Activated naive CD8-positive, alpha-beta T cell treated with anti-CD3 and anti-CD28 coated beads for 36 hours (primary cell): ENCODE measurements around the gene SLC5A9. TPM values are rescaled to one million over a fixed set of nuclear protein-coding genes. Genes with fewer than 3 reads are reported as not detected.

Source experiments
- DNase-seq: peaks from one replicate; pipeline ENCODE4 v3.0.0; 2021
- H3K27ac Mint-ChIP-seq: one replicate; pipeline ENCODE4 v1.8.0; 2022; ENCODE audit warnings: mild to moderate bottlenecking, moderate library complexity, mixed read lengths
- H3K27me3 Mint-ChIP-seq: one replicate; pipeline ENCODE4 v1.8.0; 2022; ENCODE audit warnings: mild to moderate bottlenecking, mixed read lengths
- H3K36me3 Mint-ChIP-seq: one replicate; pipeline ENCODE4 v1.8.0; 2021; ENCODE audit warnings: mild to moderate bottlenecking, mixed read lengths
- H3K4me1 Mint-ChIP-seq: one replicate; pipeline ENCODE4 v1.8.0; 2021; ENCODE audit warnings: mixed read lengths
- H3K4me3 Mint-ChIP-seq: one replicate; pipeline ENCODE4 v1.8.0; 2022; ENCODE audit warnings: mild to moderate bottlenecking, moderate library complexity, mixed read lengths
- H3K9me3 Mint-ChIP-seq: one replicate; pipeline ENCODE4 v1.8.0; 2022; ENCODE audit warnings: mixed read lengths
- total RNA-seq, 2 experiments: library from RNA; stranded (reverse); gene quantifications; one replicate each; pipeline ENCODE4 v1.2.3, GENCODE V29; 2021

The SLC5A9 gene
- not detected for total RNA-seq

DNA sequence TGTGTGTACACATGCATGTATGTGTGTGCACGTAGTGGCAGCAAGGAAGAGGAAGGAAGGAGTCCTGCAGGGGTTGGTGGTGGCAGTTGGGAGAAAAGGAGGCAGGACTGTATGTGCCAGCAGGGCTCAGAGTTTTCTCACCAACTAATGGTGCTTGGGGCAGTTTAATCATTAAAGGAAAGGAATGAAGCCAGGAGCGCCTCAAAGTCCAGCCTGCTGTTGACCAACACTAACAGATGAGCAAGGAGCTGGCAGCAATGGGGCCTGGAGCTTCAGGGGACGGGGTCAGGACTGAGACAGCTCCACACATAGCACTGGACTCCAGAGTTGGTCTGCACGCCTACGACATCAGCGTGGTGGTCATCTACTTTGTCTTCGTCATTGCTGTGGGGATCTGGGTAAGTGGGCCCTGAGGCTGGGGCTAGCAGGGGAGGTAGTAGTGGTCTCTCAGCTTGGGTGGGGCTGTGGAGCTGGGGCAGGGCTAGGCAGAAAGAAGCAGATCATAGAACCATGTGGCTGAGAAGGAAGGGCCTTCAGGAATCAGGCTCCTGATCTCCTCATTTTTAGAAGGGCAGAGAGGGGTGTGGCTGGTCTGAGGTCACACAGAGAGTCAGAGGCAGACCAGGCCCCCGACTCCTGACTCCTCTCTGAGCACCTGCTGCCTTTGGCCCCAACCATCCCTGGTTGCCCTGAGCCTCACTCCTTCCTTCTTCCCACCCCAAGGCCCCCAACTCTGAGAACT is at the start of gene SLC5A9:
Gene SLC5A9 (plus strand): TSS at position 216 of the 742 bp plus-strand sequence. CDS start 21 bp downstream, at position 237.
- no peaks in the 10 kb centered on the region for H3K9me3 Mint-ChIP-seq
- H3K27me3 Mint-ChIP-seq = no peaks in the 10 kb centered on the region
- no peaks in the 10 kb centered on the region for H3K4me1 Mint-ChIP-seq
- H3K36me3 Mint-ChIP-seq = no peaks in the 10 kb centered on the region
- no peak for DNase-seq
- H3K27ac Mint-ChIP-seq = no peak within 1 kb of the TSS
- no peak within 1 kb of the TSS for H3K4me3 Mint-ChIP-seq

DNA sequence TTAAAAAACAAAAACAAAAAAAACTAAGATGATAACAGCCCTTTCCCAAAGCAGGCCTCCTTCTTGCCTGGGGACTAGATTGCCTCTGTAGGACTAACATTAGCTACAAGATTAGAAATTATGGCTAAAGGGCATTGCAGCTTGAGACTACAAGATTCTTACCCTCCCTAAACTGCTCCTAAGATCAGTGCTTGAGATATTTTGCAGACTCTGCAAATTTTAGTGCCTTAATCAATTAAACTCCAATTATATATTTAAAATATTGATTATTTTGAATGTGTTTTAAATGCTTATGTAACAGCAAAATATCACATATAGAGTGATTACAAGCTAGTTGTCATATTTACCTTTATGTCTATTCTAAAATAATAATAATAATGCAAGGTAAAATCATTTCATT is 47.4 kb upstream of the SLC5A9 start:
- no peaks in the 10 kb centered on the region for H3K4me1 Mint-ChIP-seq

DNA sequence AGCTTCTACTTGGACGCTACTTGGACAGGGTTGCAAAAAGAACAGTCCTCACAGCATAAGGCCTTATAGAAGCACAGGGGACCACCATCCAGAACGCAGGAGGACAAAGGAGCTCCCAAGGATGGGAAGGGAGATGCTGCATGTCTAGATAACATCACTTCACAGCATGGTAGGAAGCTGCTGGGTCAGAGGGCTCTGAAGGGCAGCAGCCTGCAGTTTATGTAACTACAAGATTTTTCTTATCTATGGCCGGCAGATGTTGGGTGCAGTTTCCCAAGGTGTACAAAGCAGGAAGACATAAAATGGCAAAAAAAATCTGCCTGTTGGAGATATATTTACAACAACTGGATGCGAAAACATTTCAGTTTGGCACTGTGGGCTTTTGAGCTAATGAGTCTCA is 45.3 kb upstream of the SLC5A9 start:
- no peak for DNase-seq
- peaks cover 32% of the 10 kb centered on the region for H3K27me3 Mint-ChIP-seq
- H3K27ac Mint-ChIP-seq = no peak overlapping the region
- H3K9me3 Mint-ChIP-seq = no peaks in the 10 kb centered on the region
- H3K4me3 Mint-ChIP-seq = no peak overlapping the region
- H3K4me1 Mint-ChIP-seq = no peaks in the 10 kb centered on the region
- H3K36me3 Mint-ChIP-seq = no peaks in the 10 kb centered on the region

More for the DNA sequence above, 47.4 kb upstream of the SLC5A9 start:
- peaks cover 33% of the 10 kb centered on the region for H3K27me3 Mint-ChIP-seq
- DNase-seq = no peak
- no peak overlapping the region for H3K4me3 Mint-ChIP-seq
- H3K27ac Mint-ChIP-seq = no peak overlapping the region
- H3K36me3 Mint-ChIP-seq = no peaks in the 10 kb centered on the region
- peaks cover 8% of the 10 kb centered on the region for H3K9me3 Mint-ChIP-seq

DNA sequence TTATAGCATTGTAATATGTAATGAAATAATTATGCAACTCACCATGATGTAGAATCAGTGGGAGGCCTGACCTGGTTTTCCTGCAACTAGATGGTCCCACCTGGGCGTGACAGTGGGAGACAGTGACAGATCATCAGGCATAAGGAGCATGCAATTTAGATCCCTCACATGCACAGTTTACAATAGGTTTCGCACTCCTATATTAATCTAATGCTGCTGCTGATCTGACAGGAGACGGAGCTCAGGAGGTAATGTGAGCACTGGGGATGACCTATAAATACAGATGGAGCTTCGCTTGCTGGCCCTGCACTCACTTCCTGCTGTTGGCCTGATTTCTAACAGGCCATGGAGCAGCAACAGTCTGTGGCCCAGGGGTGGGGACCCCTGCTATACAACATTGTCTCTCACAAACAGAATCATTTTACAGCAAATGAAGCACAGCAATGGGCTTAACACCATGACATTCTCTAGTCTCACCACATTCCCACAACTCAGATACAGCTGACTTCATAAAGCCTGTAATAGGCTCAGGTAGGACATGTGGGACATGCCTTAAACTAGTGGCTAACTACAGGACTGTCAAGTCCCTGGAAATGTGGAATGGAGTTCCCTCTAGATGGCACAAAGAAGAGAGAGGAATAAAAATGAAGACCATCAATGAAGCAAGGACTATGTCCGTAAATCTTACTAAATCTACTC is 40.7 kb upstream of the SLC5A9 start:
- Mint-ChIP-seq H3K4me1 (no peaks in the 10 kb centered on the region), H3K27me3 (peaks cover 27% of the 10 kb centered on the region)

DNA sequence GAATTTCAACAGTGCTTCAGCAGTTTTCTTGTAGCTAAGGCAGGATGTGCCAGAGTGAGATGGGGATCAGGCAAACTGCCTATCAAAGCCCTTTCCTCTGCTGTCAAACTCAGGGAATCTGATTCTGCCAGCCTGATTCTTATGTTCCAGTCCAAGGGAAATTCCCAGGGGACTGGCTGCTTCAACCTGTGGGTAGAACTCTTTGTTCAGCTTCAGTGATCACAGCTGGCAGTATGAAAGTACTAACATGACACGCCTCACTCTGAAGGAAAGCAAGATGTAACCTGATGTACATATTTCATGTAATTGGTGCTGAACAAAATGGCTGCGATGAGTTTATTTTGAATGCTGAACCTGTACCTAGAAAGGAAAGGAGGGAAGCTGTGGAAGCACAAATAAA is 40.1 kb upstream of the SLC5A9 start:
- H3K27ac Mint-ChIP-seq = no peak overlapping the region
- no peak overlapping the region for H3K4me3 Mint-ChIP-seq
- DNase-seq = no peak
- H3K9me3 Mint-ChIP-seq = peaks cover 2% of the 10 kb centered on the region
- H3K36me3 Mint-ChIP-seq = peaks cover 2% of the 10 kb centered on the region
- H3K4me1 Mint-ChIP-seq = no peaks in the 10 kb centered on the region
- peaks cover 24% of the 10 kb centered on the region for H3K27me3 Mint-ChIP-seq

More for the DNA sequence above, 40.7 kb upstream of the SLC5A9 start:
- Mint-ChIP-seq H3K27ac (no peak overlapping the region), H3K9me3 (no peaks in the 10 kb centered on the region), H3K36me3 (no peaks in the 10 kb centered on the region), H3K4me3 (no peak overlapping the region)
- DNase-seq = no peak

DNA sequence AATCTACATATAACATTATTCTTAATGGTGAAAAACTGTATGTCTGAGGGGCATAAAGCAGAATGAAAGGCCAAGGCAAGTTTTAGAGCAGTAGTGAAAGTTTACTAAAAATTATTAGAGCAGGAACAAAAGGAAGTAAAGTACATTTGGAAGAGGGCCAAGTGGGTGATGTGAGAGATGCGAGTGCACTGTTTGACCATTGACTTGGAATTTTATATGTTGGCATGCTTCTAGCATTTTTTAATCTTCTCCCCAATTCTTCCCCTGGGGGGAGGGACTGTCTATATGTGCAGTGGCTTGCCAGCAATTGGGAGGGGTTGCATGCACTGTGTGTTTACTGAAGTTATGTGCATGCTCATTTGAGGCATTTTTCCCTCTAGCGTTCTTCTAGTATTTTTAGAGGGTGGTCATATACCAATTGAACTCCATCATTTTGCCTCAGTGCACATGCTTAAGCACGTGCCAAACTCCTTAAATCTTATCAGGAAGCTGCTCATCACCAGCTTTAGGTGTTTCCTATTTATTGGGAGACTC is 36.1 kb upstream of the SLC5A9 start:
- H3K27ac Mint-ChIP-seq = no peak overlapping the region

DNA sequence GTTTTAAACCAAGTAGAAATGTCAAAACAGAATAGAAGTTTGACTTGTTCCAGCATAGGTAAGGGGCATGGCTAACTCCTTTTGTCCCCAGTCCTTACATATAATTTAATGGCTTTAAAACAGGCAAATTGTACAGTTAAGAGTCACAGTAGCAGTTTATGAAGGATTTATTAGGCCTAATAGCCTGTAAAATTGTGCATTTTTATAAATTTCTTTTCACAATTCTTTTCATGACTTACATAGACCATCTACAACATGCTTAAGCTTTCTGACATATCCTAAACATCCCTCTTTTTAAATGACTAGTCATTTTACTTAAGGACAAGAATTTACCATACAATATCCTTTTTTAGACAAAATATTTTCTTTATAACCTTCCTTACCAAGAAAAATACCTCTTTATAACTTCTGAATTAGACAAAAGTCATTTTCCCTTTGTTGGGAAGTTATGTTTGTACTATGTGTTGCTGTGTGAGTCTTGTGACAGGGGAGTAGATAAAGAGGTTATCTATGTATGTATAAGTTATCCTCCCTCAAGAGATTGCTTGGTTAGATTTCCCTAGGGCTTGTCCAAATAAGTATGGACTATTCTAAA is 34.5 kb upstream of the SLC5A9 start:
- no peak for DNase-seq
- no peak overlapping the region for H3K27ac Mint-ChIP-seq
- H3K9me3 Mint-ChIP-seq = peaks cover 13% of the 10 kb centered on the region
- H3K4me3 Mint-ChIP-seq = no peak overlapping the region
- no peaks in the 10 kb centered on the region for H3K4me1 Mint-ChIP-seq
- H3K36me3 Mint-ChIP-seq = peaks cover 4% of the 10 kb centered on the region
- H3K27me3 Mint-ChIP-seq = peaks cover 3% of the 10 kb centered on the region

More for the DNA sequence above, 36.1 kb upstream of the SLC5A9 start:
- no peaks in the 10 kb centered on the region for H3K4me1 Mint-ChIP-seq
- DNase-seq = no peak
- peaks cover 4% of the 10 kb centered on the region for H3K36me3 Mint-ChIP-seq
- H3K4me3 Mint-ChIP-seq = no peak overlapping the region
- peaks cover 11% of the 10 kb centered on the region for H3K27me3 Mint-ChIP-seq
- H3K9me3 Mint-ChIP-seq = peaks cover 13% of the 10 kb centered on the region

DNA sequence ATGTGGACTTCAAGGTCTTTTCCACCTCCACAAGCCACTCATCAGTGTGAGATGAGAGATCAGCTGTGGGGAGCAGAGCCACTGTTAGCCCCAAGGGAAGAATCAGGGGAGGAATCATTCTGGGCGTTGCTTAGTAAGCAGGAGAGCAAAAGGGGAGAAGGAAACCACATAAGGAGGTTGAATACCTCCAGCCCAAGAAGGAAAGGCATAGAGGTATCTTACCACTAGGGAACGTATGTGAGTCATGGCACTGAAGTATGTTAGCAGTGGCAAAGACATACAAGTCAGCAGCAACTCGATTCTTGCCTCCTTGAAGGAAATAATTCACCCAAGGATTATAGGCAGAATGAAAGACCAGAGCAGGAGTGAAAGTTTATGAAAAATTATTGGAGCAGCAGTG is 31.6 kb upstream of the SLC5A9 start:
- Mint-ChIP-seq H3K4me1 (no peaks in the 10 kb centered on the region), H3K9me3 (peaks cover 13% of the 10 kb centered on the region), H3K27ac (no peak overlapping the region), H3K27me3 (peaks cover 11% of the 10 kb centered on the region), H3K4me3 (no peak overlapping the region), H3K36me3 (peaks cover 4% of the 10 kb centered on the region)
- no peak for DNase-seq

DNA sequence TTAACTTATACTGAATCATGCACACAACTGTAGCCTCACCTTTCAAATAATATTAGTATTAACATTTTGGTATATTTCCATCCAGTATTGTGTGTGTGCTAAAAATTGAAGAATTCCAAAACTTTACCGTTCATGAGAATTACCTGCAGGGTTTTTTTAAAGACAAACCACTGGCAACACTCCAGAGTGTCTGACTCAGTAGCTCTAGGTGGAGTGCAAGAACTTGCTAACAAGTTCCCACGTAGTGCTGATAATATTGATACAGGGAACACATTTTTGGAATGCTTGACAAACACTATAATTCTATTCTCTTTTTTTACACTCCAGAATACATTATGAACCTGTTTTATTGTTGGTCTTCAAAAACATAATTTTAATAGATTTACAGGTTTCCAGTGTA is 27.7 kb upstream of the SLC5A9 start:
- H3K9me3 Mint-ChIP-seq = no peaks in the 10 kb centered on the region

DNA sequence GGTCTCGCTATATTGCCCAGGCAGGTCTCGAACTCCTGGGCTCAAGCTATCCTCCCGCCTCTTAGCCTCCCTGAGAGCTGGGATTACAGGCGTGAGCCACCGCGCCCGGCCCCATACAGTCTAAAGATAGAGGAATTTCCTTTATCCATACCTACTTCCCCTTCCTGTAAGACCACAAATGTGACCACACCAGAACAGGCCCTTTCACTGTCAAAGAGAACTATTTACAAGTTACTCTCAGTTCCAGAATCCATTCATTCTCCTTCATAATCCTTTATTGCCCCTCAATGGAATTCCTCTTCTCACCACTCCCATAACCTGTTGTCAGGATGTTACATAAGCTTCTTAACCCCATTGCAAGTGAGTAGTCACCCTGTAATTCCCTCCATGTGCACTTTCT is 26.3 kb upstream of the SLC5A9 start:
- H3K36me3 Mint-ChIP-seq = no peaks in the 10 kb centered on the region
- H3K27ac Mint-ChIP-seq = no peak overlapping the region
- no peaks in the 10 kb centered on the region for H3K9me3 Mint-ChIP-seq
- DNase-seq = no peak
- no peak overlapping the region for H3K4me3 Mint-ChIP-seq
- H3K4me1 Mint-ChIP-seq = no peaks in the 10 kb centered on the region
- peaks cover 19% of the 10 kb centered on the region for H3K27me3 Mint-ChIP-seq

More for the DNA sequence above, 27.7 kb upstream of the SLC5A9 start:
- DNase-seq = no peak
- peaks cover 11% of the 10 kb centered on the region for H3K27me3 Mint-ChIP-seq
- no peaks in the 10 kb centered on the region for H3K4me1 Mint-ChIP-seq
- no peak overlapping the region for H3K4me3 Mint-ChIP-seq
- no peak overlapping the region for H3K27ac Mint-ChIP-seq
- H3K36me3 Mint-ChIP-seq = no peaks in the 10 kb centered on the region

DNA sequence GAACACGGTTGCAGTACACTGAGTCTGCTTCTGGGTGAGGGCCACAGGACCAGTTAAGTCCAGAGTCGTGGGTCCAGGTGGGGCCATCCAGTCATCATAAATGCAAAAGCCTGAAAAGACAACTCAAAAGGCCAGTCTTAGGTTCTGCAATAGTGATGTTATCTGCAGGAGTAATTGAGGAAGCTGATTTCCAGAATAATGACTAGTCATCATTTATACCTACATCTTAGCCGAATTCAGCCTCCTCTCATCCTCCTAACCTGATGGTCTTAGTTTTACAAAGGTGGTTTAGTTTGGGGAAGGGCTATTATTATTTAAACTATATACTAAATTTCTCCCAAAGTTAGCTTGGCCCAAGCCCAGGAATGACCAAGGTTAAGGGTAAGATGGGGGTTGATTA is 23.5 kb upstream of the SLC5A9 start:
- Mint-ChIP-seq H3K27me3 (peaks cover 15% of the 10 kb centered on the region), H3K4me1 (peaks cover 8% of the 10 kb centered on the region), H3K4me3 (no peak overlapping the region), H3K36me3 (no peaks in the 10 kb centered on the region), H3K9me3 (no peaks in the 10 kb centered on the region), H3K27ac (no peak overlapping the region)
- no peak for DNase-seq

DNA sequence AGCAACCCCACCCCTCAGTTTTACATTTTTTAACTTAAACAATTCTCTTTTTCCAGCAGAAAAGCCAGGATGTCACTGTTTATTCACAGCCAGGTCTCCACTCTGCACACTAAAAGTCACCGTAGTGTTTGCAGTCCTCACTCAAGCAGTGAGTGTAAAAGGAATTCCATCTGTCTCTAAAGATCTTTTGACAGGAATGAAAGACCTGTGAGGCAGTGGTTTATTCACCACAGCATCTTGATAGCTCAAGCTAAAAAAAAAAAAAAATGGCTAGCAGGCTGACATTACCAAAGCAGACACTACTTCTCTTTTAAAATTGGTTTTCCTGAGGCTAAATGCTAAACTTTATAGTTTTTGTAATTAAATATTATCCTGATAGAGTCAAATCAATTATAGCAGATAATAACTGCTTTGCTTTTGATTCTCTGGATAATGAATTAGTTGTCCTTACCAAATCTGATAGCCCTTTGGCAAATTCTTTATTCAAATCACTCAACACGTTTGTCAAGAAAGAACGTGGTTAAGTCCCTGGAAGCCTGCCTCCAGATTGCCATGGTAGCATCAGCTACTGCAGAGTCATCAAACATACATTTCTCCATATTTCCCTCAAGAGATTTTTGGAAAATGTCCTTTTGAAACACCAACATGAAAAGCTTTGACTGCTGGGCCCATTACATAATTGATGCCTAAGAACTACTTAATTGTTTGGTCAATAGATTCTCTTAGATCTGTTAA is 22.2 kb upstream of the SLC5A9 start:
- no peaks in the 10 kb centered on the region for H3K9me3 Mint-ChIP-seq

DNA sequence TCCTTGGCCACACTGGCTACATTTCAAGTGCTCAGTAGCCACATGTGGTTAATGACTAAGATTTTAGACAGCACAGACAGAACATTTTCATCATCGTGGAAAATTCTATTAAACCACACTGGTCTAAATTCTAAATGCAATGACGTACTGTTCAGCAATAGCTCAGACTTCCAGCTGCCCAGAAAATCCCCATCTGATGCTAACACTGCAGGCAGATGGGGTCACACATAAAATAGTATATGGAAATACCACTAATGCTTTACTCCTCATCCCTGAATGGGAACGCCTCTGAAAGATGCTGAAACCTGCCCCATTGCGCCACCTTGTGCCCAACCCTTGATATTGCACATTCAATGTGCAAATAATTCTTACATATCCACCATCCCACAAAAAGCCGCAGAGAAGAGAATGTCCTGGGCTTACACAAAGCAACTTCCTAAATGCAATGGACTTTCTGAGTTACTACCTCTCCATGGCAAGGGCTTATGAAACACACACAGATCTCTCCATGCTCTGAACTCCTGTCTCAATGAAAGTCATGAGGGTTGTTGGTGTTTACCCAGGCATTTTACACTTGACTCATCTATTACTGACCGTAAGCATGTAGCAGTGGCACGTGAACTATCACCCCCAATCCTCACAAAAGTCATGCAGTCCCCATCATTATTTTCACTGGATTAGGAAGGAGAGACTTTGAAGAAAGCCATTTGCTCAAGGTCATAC is 20.3 kb upstream of the SLC5A9 start:
- Mint-ChIP-seq H3K4me3 (no peak overlapping the region), H3K36me3 (no peaks in the 10 kb centered on the region), H3K9me3 (no peaks in the 10 kb centered on the region), H3K4me1 (peaks cover 8% of the 10 kb centered on the region), H3K27ac (no peak overlapping the region), H3K27me3 (peaks cover 12% of the 10 kb centered on the region)
- DNase-seq = peak; percentile 59

More for the DNA sequence above, 22.2 kb upstream of the SLC5A9 start:
- Mint-ChIP-seq H3K4me3 (no peak overlapping the region), H3K27me3 (peaks cover 12% of the 10 kb centered on the region), H3K27ac (no peak overlapping the region), H3K4me1 (peaks cover 8% of the 10 kb centered on the region), H3K36me3 (no peaks in the 10 kb centered on the region)
- DNase-seq = no peak

DNA sequence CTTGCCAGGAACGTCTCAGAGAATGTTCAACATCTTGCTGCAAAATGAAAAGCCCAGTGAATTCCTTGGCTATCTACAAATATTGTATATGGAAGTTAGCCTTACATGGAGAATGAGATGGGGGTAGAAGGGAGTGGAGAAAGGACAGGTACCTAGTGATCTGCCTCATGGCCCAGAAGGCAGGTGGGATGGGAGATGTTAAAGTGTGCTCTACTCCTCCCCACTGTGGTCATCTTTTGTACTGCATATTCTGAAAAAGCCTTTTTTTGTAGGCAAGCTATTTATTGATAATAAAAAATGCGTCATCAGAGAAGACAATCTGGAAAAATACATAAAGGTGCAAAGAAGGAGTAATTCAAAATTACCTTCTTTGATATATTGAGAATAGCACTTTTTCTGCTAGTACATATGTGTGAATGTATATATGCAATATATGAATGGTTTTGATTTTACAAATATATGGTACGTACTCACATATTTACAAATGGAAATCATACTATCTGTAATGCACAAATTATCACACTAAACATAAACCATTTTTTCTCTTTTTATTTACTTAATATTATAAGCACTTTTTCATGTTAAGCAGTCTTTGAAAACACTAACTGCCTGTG is 19.1 kb upstream of the SLC5A9 start:
- Mint-ChIP-seq H3K36me3 (no peaks in the 10 kb centered on the region), H3K27ac (no peak overlapping the region), H3K4me3 (no peak overlapping the region), H3K27me3 (peaks cover 12% of the 10 kb centered on the region), H3K4me1 (peaks cover 8% of the 10 kb centered on the region), H3K9me3 (no peaks in the 10 kb centered on the region)
- DNase-seq = no peak
